Duodenal mucosa (tissue), 2 donors: ENCODE measurements around the gene TBX10.
"Not testable (repeated sequence)": the region's sequence is repeated elsewhere in the genome, so short reads cannot be mapped to it uniquely, and the experiment has no call there.

Experiments
- H3K27ac ChIP-seq: one replicate; pipeline ENCODE4 v1.7.0; 2013; ENCODE audit warnings: low read depth, low read length
- H3K27me3 ChIP-seq, 2 donors: one replicate each; pipeline ENCODE4 v1.7.0; 2013; ENCODE audit warnings: low read length in 2 of 2, control low read depth in 1 of 2; ENCODE audit not compliant: insufficient read depth in 2 of 2, control insufficient read depth in 1 of 2
- H3K36me3 ChIP-seq, 2 donors: one replicate each; pipeline ENCODE4 v1.7.0; 2013; ENCODE audit warnings: low read length in 2 of 2, control low read depth in 1 of 2; ENCODE audit not compliant: insufficient read depth in 2 of 2, control insufficient read depth in 1 of 2
- H3K4me1 ChIP-seq, 2 donors: one replicate each; pipeline ENCODE4 v1.7.0; 2013; ENCODE audit warnings: low read length in 2 of 2, control low read depth in 1 of 2; ENCODE audit not compliant: insufficient read depth in 2 of 2, control insufficient read depth in 1 of 2
- H3K4me3 ChIP-seq, 2 donors: one replicate each; pipeline ENCODE4 v1.7.0; 2013; ENCODE audit warnings: low read length in 2 of 2, low read depth in 1 of 2
- H3K9ac ChIP-seq, 2 donors: one replicate each; pipeline ENCODE4 v1.7.0; 2013; ENCODE audit warnings: low read length in 2 of 2, low read depth in 1 of 2
- H3K9me3 ChIP-seq, 2 donors: one replicate each; pipeline ENCODE4 v1.7.0; 2013; ENCODE audit warnings: low read length in 2 of 2, control low read depth in 1 of 2; ENCODE audit not compliant: control insufficient read depth in 1 of 2

TBX10 gene

DNA sequence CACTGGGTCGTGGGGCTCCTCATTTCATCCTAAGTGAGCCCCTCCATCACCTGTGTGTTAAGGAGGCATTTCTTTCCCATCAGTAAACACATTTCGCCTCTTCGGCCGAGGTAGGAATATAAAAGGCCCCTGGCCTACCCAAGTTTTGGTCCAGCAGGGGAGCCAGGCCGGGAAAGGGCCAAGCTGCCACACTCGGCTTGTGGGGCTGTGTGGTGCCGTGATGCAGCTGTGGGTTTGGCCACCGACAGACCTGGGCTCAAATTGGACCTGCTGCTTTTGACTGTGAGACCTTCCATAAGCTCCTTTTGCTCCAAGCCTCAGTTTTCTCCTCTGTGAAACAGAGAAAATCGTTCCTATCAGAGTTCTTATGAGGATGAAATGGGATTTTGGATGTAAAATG is 32.1 kb downstream of the TBX10 start:
- H3K36me3 ChIP-seq: peaks cover 19 to 40% of the 10 kb centered on the region in 2 donors
- no peak overlapping the region for H3K27ac ChIP-seq
- H3K4me3 ChIP-seq: peak overlapping the region; percentile 80 to 100
- H3K9ac ChIP-seq: peak overlapping the region; percentile 81 to 99
- H3K4me1 ChIP-seq: peaks cover 12 to 14% of the 10 kb centered on the region in 2 donors
- no peaks in the 10 kb centered on the region for H3K9me3 ChIP-seq
- H3K27me3 ChIP-seq: no peaks in the 10 kb centered on the region

GRCh38 chr11:67606492-67607295 is 32.9 kb downstream of the TBX10 start, which contains the start of gene NDUFV1:
NDUFV1 (plus strand) TSS chr11:67606936; CDS start chr11:67607005, 69 bp downstream.
- peaks cover 12 to 14% of the 10 kb centered on the region in 2 donors for H3K4me1 ChIP-seq
- H3K27ac ChIP-seq: peak within 1 kb of the TSS; percentile 86
- no peaks in the 10 kb centered on the region for H3K9me3 ChIP-seq
- peak within 1 kb of the TSS; percentile 81 to 99 for H3K9ac ChIP-seq
- H3K4me3 ChIP-seq: peak within 1 kb of the TSS; percentile 80 to 100
- peaks cover 16 to 32% of the 10 kb centered on the region in 2 donors for H3K36me3 ChIP-seq
- no peaks in the 10 kb centered on the region for H3K27me3 ChIP-seq

DNA sequence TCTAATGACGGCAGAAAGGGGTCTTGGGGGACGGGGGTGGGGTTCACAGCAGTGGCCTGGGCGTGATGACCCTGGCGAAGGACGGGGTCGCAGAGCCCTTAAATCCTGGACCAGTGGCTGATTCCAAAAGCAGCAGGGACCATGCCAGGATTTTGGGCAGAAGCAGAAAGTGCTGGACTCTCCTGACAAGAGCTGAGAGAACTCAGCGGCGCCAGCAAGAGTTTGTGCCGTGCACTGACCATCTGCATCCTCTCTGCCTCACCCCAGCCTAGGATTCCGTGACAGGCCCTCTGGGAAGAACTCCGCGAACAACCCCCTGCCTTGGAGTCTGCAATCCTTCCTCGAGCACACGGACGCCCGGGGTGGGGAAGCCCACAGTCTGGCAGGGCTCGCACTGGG is 33.5 kb downstream of the TBX10 start:
- no peaks in the 10 kb centered on the region for H3K9me3 ChIP-seq
- H3K4me1 ChIP-seq: peaks cover 12 to 14% of the 10 kb centered on the region in 2 donors
- H3K27ac ChIP-seq: no peak overlapping the region
- H3K36me3 ChIP-seq: peaks cover 15 to 26% of the 10 kb centered on the region in 2 donors
- H3K4me3 ChIP-seq: peak overlapping the region; percentile 80 to 100
- peak overlapping the region; percentile 3 to 53 for H3K9ac ChIP-seq
- no peaks in the 10 kb centered on the region for H3K27me3 ChIP-seq

- H3K4me1 ChIP-seq: peaks cover 12 to 14% of the 10 kb centered on the region in 2 donors
- peak overlapping the region in 1 of 2 donors; percentile 100 for H3K4me3 ChIP-seq
- no peaks in the 10 kb centered on the region for H3K27me3 ChIP-seq
- no peak overlapping the region for H3K9ac ChIP-seq
- no peak overlapping the region for H3K27ac ChIP-seq
- no peaks in the 10 kb centered on the region for H3K9me3 ChIP-seq
- peaks cover 9 to 19% of the 10 kb centered on the region in 2 donors for H3K36me3 ChIP-seq
Observed at GRCh38 chr11:67605231-67606011, 34.1 kb downstream of the TBX10 start.

DNA sequence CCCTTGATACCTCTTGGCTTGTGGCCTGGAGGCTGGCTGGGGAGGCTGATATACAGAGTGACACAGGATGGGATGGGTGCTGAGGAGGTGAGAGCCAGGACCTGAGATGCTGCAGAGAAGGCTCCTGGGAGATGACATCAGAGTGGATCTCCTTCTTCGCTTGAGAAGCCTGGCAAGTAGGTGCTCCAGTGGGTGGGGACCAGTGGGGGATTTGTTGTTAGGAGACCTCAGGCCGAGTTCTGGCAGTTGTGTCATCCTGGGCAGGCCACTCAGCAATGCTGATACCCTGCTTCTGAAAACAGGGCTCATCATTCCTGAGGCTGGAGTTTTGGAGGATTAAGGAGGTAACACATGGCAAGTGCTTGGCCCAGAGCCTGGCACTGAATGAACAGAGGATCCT is 34.7 kb downstream of the TBX10 start:
- Histone ChIP-seq H3K4me3 (no peak overlapping the region), H3K9ac (no peak overlapping the region), H3K4me1 (peaks cover 12 to 14% of the 10 kb centered on the region in 2 donors), H3K27ac (no peak overlapping the region), H3K36me3 (peaks cover 7 to 14% of the 10 kb centered on the region in 2 donors), H3K27me3 (no peaks in the 10 kb centered on the region), H3K9me3 (no peaks in the 10 kb centered on the region)

DNA sequence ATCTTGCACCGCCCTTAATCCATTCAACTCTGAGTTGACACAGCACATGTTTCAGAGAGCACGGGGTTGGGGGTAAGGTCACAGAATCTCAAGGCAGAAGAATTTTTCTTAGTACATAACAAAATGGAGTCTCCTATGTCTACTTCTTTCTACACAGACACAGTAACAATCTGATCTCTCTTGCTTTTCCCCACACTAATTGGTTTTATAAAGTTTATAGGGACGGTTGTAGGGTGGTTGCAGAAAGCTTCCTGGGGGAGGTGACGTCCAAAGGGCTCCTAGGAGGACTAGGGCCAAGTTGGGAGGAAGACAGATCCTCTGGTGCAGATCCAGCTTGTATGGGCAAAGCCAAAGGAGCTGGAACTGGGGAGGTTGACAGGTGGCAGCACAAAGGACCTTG is 35.4 kb downstream of the TBX10 start:
- not testable (repeated sequence) for H3K36me3 ChIP-seq, H3K4me3 ChIP-seq, H3K27ac ChIP-seq, H3K27me3 ChIP-seq, H3K9ac ChIP-seq, H3K9me3 ChIP-seq
- H3K4me1 ChIP-seq: peaks cover 12 to 14% of the 10 kb centered on the region in 2 donors

DNA sequence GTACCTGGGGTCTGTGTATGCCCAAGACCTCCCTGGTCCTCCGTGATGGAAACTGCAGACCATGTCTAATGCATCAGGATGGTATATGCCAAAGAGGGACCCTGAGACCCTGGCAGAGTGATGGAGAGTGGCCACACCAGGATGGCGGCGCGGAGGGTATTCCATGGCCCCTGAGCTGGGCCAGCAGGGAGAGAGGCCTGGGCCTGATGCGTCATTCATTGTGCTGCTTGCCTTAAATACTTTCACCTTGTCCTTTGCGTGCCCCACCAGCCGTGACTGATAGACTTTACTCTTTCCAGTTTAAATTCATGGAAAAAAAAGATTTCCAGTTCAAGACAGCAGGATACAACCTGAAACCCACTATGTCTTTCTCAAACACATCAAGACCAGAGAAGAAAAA is 38.5 kb downstream of the TBX10 start:
- Histone ChIP-seq H3K9ac (no peak overlapping the region), H3K27me3 (no peaks in the 10 kb centered on the region), H3K9me3 (no peaks in the 10 kb centered on the region), H3K27ac (no peak overlapping the region), H3K4me3 (no peak overlapping the region), H3K4me1 (peaks cover 2 to 3% of the 10 kb centered on the region in 2 donors), H3K36me3 (no peaks in the 10 kb centered on the region)

- Histone ChIP-seq H3K27ac (no peak overlapping the region), H3K9me3 (no peaks in the 10 kb centered on the region), H3K4me3 (no peak overlapping the region), H3K4me1 (no peaks in the 10 kb centered on the region), H3K36me3 (no peaks in the 10 kb centered on the region), H3K9ac (no peak overlapping the region), H3K27me3 (no peaks in the 10 kb centered on the region)
Observed at GRCh38 chr11:67600324-67601029, 39.1 kb downstream of the TBX10 start.

- Histone ChIP-seq H3K27me3 (no peaks in the 10 kb centered on the region), H3K36me3 (no peaks in the 10 kb centered on the region), H3K4me3 (no peak overlapping the region), H3K9me3 (no peaks in the 10 kb centered on the region), H3K4me1 (no peaks in the 10 kb centered on the region), H3K9ac (no peak overlapping the region), H3K27ac (no peak overlapping the region)
Observed at GRCh38 chr11:67599149-67599548, 40.4 kb downstream of the TBX10 start.

DNA sequence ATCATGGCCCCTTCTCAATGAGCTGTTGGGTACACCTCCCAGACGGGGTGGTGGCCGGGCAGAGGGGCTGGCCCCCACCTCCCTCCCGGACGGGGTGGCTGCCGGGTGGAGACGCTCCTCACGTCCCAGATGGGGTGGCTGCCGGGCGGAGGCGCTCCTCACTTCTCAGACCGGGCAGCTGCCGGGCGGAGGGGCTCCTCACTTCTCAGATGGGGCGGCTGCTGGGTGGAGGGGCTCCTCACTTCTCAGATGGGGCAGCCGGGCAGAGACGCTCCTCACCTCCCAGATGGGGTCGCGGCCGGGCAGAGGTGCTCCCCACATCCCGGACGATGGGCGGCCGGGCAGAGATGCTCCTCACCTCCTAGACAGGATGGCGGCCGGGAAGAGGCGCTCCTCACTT is 41.6 kb downstream of the TBX10 start:
- not testable (repeated sequence) for H3K27me3 ChIP-seq, H3K9me3 ChIP-seq, H3K36me3 ChIP-seq, H3K27ac ChIP-seq, H3K9ac ChIP-seq, H3K4me3 ChIP-seq
- peaks cover 7 to 11% of the 10 kb centered on the region in 2 donors for H3K4me1 ChIP-seq
